Measurements from ENCODE around the gene ANKRD13A.
"Not testable (repeated sequence)": the region's sequence is repeated elsewhere in the genome, so short reads cannot be mapped to it uniquely, and the experiment has no call there.

The ANKRD13A gene

DNA sequence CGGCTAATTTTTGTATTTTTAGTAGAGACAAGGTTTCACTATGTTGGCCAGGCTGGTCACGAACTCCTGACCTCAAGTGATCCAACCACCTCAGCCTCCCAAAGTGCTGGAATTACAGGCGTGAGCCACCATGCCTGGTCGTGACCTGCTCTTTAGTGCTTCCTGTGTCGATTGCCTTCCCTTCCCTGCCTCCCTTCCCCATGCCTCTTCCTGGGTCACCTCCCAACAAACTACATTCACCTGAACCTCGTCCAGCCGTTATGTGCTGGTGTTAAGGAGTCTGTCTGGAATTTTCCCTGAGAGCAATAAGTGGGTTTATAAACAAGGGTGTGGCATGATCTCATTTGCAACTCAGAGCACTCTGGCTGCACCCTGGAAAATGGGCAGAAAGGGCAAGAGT is 81.2 kb downstream of the ANKRD13A start:
- no peaks in the 10 kb centered on the region for H3K9me3 ChIP-seq (ENCODE audit: control insufficient read depth, low read length)
- H3K36me3 ChIP-seq (ENCODE audit: control insufficient read depth, insufficient read depth, low read length): no peaks in the 10 kb centered on the region
- H3K4me3 ChIP-seq (ENCODE audit: low read length): no peak overlapping the region
- no peaks in the 10 kb centered on the region for H3K4me1 ChIP-seq (ENCODE audit: control insufficient read depth, insufficient read depth, low read length)
- H3K27me3 ChIP-seq (ENCODE audit: control insufficient read depth, insufficient read depth, low read length): no peaks in the 10 kb centered on the region
- no peak overlapping the region for H3K9ac ChIP-seq (ENCODE audit: low read length)

DNA sequence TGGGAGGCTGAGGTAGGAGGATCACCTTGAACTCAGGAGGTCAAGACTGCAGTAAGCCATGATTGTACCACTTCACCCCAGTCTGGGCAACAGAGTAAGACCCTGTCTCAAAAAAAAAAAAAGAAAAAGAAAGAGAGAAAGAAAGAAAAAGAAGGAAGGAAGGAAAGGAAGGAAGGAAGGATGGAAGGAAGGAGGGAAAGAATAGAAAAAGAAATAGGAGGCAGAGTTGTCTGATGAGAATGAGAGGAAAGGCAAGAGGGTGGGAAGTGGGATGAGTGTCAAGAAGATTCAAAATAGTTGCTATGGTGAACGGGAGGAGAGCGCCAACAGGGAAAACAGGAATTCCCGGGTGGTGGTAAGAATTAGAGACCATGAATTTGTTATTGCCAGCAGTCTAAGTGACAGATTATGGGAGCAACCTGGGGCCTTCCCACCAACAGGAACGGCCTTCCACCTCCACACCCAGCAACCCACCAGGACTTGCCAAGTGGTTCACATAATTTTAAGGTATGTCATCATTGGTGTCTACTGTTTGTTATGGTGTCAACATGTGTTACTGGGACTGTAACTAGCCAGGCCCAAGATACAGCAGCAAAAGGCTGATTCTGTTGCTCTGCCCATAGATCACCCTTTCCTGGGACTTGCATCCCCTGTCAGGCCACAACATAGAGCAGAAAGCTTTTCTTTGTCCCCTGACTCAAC is 85.2 kb downstream of the ANKRD13A start:
- H3K27me3 ChIP-seq (ENCODE audit: control insufficient read depth, insufficient read depth, low read length): no peaks in the 10 kb centered on the region
- no peaks in the 10 kb centered on the region for H3K4me1 ChIP-seq (ENCODE audit: control insufficient read depth, insufficient read depth, low read length)
- no peak overlapping the region for H3K9ac ChIP-seq (ENCODE audit: low read length)
- no peak overlapping the region for H3K4me3 ChIP-seq (ENCODE audit: low read length)
- no peaks in the 10 kb centered on the region for H3K36me3 ChIP-seq (ENCODE audit: control insufficient read depth, insufficient read depth, low read length)
- no peaks in the 10 kb centered on the region for H3K9me3 ChIP-seq (ENCODE audit: control insufficient read depth, low read length)

DNA sequence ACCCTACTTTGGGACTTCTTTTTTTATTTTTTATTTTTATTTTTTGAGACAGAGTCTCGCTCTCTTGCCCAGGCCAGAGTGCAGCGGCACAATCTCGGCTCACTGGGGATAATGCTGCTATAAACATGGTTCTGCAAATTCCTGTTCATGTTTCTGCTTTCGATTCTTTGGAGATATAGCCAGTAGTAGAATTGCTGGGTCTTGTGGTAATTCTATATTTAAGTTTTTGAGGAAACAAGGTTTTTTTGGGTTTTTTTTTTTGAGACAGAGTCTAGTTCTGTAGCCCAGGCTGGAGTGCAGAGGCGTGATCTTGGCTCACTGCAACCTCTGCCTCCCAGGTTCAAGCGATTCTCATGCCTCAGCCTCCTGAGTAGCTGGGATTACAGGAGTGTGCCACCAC is 89.0 kb downstream of the ANKRD13A start:
- not testable (repeated sequence) for H3K4me1 ChIP-seq (ENCODE audit: control insufficient read depth, insufficient read depth, low read length); H3K36me3 ChIP-seq (ENCODE audit: control insufficient read depth, insufficient read depth, low read length); H3K27me3 ChIP-seq (ENCODE audit: control insufficient read depth, insufficient read depth, low read length); H3K4me3 ChIP-seq (ENCODE audit: low read length); H3K9ac ChIP-seq (ENCODE audit: low read length); H3K9me3 ChIP-seq (ENCODE audit: control insufficient read depth, low read length)

DNA sequence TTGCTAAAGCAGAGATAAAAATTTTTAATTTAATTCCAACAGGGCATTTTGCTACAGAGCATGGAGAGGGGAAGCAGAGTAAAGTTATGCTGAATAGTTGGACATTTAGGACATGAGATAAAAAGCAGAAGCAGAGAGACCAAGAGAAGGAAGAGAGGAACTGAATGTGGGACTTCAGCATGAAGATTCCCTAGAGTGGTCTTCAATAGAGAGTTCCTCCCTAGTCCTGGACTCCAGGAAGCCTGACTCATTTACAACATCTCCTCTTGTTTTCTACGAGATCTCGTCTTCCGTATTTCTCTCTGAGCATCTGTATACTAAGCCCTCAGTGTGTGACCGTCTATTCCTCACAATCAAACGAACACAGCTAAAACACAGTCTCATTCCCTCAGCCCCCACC is 89.7 kb downstream of the ANKRD13A start:
- no peaks in the 10 kb centered on the region for H3K9me3 ChIP-seq (ENCODE audit: control insufficient read depth, low read length)
- H3K36me3 ChIP-seq (ENCODE audit: control insufficient read depth, insufficient read depth, low read length): no peaks in the 10 kb centered on the region
- no peak overlapping the region for H3K9ac ChIP-seq (ENCODE audit: low read length)
- peaks cover 6% of the 10 kb centered on the region for H3K27me3 ChIP-seq (ENCODE audit: control insufficient read depth, insufficient read depth, low read length)
- no peaks in the 10 kb centered on the region for H3K4me1 ChIP-seq (ENCODE audit: control insufficient read depth, insufficient read depth, low read length)
- H3K4me3 ChIP-seq (ENCODE audit: low read length): no peak overlapping the region
